GM11168 (cell line): ENCODE measurements around the gene PC.

Experiments
- in situ Hi-C: fragments of 300-500 bp; cut with MboI; formaldehyde crosslinking; loops from one replicate; pipeline ENCODE4 v1.12.0; 2022; ENCODE audit warnings: low sequenced_read_pairs; ENCODE audit not compliant: unreplicated experiment

The PC gene

DNA sequence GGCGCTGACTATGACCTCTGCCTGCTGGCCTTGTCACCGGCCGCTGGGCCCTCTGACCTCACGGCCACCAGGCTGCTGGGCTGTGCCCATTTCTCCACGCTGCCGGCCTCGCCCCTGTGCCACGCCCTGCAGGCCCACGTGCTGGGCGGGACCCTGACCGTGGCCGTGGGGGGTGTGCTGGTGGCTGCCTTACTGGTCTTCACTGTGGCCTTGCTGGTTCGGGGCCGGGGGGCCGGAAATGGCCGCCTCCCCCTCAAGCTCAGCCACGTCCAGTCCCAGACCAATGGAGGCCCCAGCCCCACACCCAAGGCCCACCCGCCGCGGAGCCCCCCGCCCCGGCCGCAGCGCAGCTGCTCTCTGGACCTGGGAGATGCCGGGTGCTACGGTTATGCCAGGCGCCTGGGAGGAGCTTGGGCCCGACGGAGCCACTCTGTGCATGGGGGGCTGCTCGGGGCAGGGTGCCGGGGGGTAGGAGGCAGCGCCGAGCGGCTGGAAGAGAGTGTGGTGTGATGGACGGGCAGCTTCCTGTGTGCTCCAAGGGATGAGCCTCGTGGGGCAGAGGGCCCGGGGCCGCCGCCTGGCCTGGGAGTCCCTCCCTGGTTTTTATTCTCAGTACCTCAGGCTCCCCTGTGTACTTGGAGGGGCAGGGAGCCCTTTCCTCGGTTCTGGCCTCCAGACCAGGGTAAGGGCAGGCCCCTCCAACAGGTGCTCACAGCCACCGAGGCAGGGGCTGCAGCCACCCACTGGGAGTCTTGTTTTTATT is 98.3 kb downstream of the PC start:
- in situ Hi-C loops = no loop called here

DNA sequence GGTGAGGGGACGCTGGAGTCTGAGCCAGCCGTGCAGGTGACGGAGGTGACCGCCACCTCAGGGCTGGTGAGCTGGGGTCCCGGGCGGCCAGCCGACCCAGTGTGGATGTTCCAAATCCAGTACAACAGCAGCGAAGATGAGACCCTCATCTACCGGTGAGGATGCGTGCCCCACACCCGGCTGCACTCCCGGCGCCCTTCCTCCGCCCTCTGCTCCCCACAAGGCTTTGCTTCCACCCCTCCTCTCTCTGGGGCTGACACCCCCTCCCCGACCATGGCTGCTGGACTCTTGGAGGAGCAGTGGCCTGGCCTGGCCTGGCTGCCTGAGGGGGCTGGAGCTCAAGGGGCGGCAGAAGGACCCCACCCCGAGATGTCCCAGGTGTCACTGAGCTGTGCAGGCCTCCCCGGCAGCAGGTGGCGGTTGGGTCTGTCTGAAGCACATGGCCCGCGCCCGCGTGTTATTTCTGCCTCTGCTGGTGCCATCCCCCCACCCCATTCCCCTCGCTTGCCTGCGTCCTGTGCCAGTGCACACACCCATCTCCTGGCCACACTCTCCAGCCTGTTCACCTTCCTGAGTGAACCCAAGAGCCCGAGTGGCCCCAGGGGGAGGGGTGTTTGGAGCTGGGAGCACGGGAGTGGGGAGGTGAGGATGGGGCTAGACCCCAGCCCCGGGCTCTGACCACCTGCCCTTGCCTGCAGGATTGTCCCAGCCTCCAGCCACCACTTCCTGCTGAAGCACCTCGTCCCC is 99.1 kb downstream of the PC start:
- in situ Hi-C loops = no loop called here

DNA sequence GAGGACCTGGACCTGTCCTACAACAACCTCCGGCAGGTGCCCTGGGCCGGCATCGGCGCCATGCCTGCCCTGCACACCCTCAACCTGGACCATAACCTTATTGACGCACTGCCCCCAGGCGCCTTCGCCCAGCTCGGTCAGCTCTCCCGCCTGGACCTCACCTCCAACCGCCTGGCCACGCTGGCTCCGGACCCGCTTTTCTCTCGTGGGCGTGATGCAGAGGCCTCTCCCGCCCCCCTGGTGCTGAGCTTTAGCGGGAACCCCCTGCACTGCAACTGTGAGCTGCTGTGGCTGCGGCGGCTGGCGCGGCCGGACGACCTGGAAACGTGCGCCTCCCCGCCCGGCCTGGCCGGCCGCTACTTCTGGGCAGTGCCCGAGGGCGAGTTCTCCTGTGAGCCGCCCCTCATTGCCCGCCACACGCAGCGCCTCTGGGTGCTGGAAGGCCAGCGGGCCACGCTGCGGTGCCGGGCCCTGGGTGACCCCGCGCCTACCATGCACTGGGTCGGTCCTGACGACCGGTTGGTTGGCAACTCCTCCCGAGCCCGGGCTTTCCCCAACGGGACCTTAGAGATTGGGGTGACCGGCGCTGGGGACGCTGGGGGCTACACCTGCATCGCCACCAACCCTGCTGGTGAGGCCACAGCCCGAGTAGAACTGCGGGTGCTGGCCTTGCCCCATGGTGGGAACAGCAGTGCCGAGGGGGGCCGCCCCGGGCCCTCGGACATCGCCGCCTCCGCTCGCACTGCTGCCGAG is 99.8 kb downstream of the PC start:
- in situ Hi-C loops = no loop called here

DNA sequence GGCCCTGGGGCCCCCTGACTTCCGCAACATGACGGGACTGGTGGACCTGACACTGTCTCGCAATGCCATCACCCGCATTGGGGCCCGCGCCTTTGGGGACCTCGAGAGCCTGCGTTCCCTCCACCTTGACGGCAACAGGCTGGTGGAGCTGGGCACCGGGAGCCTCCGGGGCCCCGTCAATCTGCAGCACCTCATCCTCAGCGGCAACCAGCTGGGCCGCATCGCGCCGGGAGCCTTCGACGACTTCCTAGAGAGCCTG is 100.3 kb downstream of the PC start:
- in situ Hi-C loops = no loop called here

DNA sequence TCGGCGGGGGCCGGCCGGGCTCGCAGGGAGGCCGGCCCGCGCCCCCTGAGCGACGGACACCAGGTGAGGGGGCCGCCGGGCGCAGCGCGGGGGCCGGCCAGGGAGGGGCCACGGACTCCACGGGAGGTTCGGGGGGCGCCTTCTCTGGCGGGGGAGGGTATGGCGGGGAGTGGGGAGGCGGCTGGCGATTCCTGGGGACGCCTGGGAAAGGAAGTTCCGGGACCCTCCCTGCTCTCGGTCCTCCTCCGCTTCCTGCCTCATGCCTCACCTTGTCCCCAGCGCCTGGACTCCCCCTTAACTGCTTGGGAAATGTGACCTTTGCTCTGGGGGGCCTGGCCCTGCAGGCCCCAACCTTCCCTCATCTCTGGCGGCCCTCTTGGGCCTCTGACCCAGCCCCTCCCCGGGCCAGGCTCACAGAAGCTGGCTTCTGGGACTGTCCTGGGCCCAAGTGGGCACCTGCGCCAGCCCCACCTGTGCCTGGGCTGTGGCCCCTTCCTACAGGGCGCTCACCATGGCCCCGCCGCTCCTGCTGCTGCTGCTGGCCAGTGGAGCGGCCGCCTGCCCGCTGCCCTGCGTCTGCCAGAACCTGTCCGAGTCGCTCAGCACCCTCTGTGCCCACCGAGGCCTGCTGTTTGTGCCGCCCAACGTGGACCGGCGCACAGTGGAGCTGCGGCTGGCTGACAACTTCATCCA is 100.8 kb downstream of the PC start:
- in situ Hi-C loops = no loop called here

DNA sequence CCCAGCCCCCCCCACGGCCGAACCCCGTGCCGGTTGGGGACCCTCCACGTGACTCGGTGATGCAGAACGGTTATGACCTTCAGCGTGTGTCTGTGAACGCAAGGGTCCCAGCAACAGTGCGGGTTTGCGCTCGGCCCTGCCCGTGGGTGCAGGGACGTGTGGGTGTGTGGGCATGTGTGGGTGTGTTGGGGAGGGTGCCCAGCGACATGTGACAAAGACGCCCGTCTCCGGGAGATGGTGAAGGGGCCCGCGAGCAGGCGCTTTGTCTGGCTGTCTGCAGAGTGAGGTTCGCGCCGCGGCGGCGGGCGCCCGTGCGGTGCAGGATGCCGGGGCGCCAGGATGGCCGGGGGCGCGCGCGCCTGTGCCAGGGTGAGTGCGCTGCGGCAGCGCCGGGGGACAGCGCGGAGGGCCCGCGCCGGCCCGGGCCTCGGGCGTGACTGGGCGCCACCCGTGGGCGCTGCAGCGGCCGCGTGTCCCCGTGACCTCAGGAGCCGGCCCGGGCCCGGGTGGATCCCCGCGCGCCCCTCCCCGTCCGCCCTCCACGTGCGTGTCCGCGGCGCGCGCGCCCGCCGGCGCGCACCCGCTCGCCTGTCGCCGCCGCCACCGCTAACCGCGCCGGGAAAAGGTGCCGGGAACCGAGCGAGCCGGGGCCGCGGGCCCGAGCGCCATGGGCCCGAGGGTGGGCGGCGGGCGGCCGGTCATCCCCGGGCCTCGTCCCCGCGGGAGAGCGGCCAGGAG is 101.5 kb downstream of the PC start, which contains the start of gene LRFN4:
LRFN4 (plus strand) TSS at position 569 of the 738 bp plus-strand sequence. CDS start 681 bp downstream, outside the sequence.
- in situ Hi-C loops = no loop called here

DNA sequence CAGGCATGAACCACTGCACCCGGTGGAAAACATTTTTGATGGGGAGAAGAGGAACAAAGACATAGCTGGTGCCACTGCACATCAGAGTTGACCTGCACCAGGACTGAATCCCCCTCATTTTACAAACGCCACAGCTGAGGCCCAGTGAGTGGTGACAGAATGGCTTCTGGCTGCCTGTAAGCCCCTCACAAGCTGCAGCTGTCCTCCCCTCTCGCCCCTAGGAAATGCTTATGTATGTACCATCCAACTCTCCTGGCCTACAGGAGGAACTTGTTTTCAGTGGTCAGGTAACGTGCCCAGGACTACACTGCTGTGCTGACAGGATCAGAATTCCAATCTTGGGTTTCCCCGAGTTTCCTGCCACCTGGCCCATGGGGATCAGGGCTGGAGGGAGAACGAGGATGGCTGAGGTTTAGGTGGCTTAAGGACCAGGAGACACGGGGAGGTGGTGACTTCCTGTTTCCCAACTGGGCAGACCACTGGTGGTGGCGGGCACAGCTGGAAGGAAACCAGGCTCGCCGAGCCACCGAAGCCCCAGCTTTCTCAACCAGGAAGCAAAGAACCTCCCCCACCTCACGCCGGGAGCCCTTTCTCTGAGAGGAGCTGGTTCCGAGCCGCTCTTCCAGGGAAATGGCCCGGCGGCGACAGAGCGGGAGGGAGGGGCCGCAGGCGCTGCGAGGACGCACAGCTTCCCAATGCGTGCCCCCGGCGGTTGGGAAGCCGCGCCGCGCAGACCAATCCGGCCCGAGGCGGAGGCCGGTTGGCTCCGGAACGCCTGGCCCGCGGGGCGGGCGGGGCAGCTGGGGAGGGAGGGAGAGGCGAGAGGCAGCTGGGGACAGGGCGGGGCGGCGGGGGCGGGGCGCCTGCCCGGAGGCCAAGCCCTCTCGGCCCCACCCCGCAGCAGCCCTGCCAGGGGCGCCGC is 102.3 kb downstream of the PC start:
- in situ Hi-C loops = no loop called here

DNA sequence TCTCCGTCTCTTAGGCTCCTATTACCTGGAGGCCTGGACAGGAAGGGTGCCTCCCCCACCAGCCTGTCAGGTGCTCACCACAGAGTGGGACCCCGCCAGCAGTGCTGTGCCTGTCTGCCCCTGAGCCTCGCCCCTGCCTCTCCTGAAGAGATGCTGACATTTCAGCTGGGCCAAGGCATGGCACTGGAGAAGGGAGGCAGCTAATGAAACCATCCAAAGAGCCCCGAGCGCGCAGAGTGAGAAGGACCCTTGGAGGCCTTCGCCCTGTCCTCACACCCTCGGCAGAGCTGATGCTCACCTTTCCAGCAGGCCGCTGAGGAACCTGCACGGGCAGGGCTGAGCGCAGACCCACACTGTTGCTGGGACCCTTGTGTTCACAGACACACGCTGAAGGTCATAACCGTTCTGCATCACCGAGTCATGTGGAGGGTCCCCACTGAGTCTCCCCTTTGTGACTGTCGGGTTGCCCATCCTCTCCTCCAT is 103.4 kb downstream of the PC start:
- in situ Hi-C loops = no loop called here

DNA sequence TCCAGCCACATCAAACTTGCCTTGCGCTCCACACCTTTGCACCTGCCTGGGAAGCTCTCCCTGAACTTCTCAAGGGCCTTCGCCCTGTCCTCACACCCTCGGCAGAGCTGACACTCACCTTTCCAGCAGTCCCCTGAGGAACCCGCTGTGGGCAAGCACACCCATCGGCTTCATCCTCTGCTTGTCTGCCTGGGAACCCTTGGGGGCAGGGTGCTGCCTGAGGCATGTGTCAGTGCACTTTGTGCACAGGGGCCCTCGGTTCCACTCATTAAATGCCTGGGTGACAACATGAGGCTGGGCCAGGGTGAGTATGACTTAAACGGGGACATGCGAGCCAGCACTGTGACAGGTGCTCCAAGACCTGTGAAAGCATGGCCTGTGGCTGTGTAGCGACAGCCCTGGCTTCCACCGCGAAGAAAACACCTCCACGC is 103.9 kb downstream of the PC start:
- in situ Hi-C loops = no loop called here

DNA sequence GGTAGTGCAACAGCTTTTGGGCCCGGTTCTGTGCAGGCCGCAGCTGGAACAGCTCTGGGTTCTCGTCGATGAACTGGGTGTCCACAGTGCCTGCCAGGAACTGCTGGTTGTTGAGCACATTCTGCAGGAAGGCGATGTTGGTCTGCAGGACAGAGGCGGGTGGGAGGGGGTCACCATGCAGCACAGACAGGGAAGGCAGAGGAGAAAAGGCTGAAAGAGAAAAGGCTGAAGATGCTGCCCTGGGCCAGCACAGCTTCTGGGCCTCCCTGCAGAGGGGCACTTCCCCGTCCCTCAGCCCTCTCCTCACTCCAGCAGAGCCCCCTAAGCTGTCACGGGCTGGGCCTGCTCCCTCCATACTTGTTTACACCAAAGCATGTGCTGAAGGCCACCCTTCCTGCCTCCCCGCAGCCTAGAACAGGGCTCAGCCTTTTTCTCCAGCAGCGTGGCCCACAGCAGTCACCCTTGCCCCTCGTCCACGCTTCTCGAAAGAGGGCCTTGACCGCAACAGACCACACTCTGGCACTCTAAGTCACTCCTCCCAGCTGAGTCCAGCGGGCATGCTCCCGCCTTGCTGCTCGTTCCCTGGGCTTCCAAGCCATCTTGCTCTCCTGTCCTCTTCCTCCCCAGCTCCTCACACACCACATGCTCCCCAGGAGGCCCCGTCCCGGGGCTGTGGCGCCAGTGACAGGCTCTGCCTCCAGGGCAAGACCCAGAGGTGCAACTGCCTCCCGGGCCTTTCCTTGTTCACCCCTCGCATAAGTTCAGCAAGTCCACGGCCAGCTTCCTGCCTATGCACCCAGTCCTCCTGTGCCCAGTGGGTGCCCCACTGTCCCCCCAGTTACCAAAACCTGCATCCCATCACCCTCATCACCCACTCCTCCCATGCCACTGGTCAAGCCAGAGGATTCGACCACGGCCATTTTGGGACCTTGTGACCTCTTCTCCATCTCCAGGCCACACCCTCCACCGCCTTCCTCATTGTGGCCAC is 104.6 kb downstream of the PC start:
- in situ Hi-C loops = no loop called here

DNA sequence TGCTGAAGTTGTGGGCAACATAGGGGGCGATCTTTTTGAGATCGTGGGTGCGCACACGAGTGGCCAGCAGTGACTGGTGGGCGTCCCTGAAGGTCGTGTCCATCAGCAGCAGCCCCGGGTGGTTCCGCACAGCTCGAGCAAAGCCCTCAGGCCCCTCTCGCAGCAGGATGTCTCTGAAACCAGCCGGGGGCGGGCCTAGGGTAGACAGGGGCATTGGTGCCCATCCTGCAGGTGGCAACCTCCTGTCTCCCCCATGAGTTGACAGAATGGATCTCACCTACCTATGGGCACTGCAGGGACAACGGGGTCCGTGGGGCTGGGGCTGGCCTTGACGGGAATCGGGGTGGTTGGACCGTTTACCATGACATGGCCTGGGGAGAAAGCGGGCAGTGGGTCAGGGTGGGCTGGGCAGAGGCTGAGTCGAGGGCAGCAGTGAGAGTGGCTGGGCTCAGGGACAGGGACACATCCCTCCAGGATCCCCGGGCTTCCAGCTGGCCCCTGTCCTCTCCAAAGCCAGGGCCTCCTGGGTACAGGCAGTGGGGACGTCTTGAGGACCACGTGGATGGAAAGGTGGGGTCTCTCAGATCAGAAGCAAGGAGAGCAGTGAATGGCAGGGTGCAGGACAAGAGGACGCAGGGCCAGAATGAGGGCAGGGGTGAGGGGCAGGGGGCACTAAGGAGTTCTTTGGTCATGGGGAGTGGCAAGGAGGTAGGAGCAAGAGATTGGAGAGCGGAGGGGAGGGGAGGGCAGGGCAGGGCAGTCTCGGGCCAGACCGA is 105.5 kb downstream of the PC start:
- in situ Hi-C loops = no loop called here

DNA sequence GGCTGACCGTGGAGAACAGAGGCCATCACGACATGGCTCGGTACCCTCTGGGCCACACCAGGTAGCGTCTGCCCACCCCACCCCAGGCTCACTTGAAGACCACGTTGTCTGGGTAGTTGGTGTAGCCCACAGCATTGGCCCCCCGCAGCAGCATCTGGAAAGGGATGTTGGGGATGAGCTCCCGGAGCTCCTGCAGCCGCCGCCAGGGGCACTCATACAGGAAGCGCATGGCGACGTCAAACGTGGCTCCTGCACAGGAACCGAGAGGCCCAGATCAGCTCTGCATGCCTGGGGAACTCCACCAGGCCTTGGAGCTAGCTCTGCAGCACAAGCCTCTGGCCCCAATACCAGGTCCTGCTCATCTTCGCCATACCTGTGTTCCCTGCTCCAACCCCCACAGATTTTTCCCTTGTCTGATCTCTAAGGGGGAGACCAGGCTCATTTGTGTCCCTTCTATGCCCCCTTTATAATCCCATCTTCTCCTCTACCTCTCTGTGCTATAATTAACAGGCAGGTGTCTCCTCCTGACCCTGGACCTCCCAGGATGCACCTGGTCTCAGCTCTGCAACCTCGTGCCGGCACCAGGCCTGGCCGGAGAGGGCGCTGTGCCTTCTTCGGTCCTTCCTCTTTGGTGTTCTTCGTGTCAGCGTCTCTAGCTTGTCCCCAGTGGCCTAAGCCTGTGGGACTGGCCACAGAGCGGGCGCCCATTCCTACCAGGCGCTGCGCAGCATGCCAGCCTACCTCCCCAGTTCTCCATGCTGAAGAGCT is 106.3 kb downstream of the PC start:
- in situ Hi-C loops = no loop called here

DNA sequence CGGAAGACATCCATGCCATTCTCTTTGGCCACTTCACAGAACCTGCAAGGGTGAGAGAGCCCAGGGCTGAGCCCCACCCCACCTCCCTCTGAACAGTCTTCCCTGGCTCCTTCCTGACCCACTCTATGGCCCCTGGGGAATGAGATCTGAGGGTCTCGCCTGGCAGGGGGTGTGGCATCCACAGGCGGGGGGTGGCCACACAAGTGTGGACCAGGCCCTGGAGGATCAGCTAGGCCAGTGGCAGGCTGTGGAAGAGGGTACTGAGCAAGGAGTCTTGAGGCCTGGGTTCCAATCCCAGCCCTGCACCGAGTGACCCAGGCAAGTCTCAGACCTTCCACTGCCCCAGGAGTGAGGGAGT is 107.0 kb downstream of the PC start:
- in situ Hi-C loops = no loop called here

DNA sequence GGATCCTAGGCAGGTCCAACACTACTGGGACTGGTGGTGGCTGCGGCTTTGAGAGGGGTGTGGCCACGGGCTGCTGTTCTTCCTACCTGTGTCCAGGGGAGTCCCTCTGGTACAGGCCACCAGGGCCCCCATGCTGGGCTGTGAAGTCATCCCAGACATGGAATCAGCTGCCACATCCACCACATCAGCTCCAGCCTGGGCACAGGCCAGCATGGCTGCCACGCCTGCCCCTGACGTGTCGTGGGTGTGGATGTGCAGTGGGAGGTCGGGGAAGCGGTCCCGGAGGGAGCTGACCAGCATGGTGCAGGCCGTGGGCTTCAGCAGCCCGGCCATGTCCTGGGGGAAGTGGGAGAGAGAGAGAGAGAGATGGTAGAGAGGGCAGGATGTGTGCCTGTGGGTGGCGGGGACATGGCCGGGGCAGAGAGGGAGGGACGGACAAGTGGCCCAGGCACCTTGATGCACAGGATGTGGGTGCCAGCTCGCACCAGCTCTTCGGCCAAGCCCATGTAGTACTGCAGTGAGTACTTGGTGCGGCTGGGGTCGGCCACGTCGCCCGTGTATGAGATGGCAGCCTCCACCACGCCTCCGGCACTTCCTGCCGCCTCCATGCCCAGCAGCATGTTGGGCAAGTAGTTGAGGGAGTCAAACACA is 107.5 kb downstream of the PC start:
- in situ Hi-C loops = no loop called here

DNA sequence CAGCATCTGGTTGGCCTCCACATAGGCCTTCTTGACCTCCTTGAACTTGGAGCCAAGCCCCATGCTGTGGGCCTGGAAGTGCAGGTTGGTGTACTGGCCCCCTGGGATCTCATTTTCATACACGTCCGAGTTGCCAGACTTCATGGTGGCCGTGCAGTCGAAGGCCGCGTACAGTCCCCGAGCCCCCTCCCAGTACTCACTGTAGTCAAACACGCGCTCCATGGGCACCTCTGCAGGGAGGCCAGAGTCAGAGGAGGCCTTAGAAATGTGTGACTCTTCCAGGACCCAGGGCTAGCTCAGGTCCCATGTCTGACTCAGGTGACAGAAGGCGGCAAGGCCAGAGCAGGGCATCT is 108.0 kb downstream of the PC start:
- in situ Hi-C loops = no loop called here
